CD4-positive, CD25-positive, alpha-beta regulatory T cell (primary cell): ENCODE data around the gene KHDC3L. TPM values are rescaled to one million over a fixed set of nuclear protein-coding genes. Genes with fewer than 3 reads are reported as not detected.

Experiments used
- ATAC-seq, 2 donors: fragments of 150-1000 bp; cut with Tn5 transposase; one replicate each; pipeline ENCODE4 v1.10.0; 2021; ENCODE audit warnings: low read depth in 2 of 2, moderate number of reproducible peaks in 2 of 2, moderate library complexity in 1 of 2
- DNase-seq, 3 donors: peaks; one replicate each; pipeline versions ENCODE4 v3.0.0 to v3.0.0-alpha.2; 2012 to 2022; ENCODE audit warnings: mixed read lengths in 1 of 3
- H3K27ac ChIP-seq: one replicate; pipeline ENCODE4 v1.7.0; 2013; ENCODE audit warnings: mild to moderate bottlenecking, low read length; ENCODE audit not compliant: insufficient read depth, poor library complexity, severe bottlenecking
- H3K27me3 ChIP-seq: one replicate; pipeline ENCODE4 v1.7.0; 2013; ENCODE audit warnings: low read length; ENCODE audit not compliant: control insufficient read depth, insufficient read depth
- H3K36me3 ChIP-seq: one replicate; pipeline ENCODE4 v1.7.0; 2013; ENCODE audit warnings: mild to moderate bottlenecking, low read length, moderate library complexity; ENCODE audit not compliant: control insufficient read depth, insufficient read depth
- H3K4me1 ChIP-seq: 2 replicates; pipeline ENCODE4 v1.7.0; 2013; ENCODE audit warnings: mild to moderate bottlenecking, low read length; ENCODE audit not compliant: insufficient read depth, control insufficient read depth, poor library complexity, severe bottlenecking
- H3K4me3 ChIP-seq: one replicate; pipeline ENCODE4 v1.7.0; 2013; ENCODE audit warnings: low read depth, mild to moderate bottlenecking, low read length, moderate library complexity
- H3K9me3 ChIP-seq, 2 experiments: 1 replicate in 1 of 2; 2 replicates in 1 of 2; pipeline ENCODE4 v1.7.0; 2013; ENCODE audit warnings: low read length in 2 of 2, mild to moderate bottlenecking in 1 of 2, moderate library complexity in 1 of 2; ENCODE audit not compliant: control insufficient read depth in 2 of 2
- H3K27ac Mint-ChIP-seq, 3 donors: one replicate each; pipeline ENCODE4 v1.8.0; 2020 to 2022; ENCODE audit warnings: mild to moderate bottlenecking in 3 of 3, mixed read lengths in 3 of 3, moderate library complexity in 2 of 3
- H3K27me3 Mint-ChIP-seq: one replicate; pipeline ENCODE4 v1.8.0; 2022; ENCODE audit warnings: mild to moderate bottlenecking, mixed read lengths
- H3K36me3 Mint-ChIP-seq: one replicate; pipeline ENCODE4 v1.8.0; 2020; ENCODE audit warnings: mixed read lengths
- H3K4me1 Mint-ChIP-seq, 4 donors: one replicate each; pipeline ENCODE4 v1.8.0; 2020 to 2022; ENCODE audit warnings: mixed read lengths in 4 of 4, mild to moderate bottlenecking in 1 of 4
- H3K4me3 Mint-ChIP-seq, 4 donors: one replicate each; pipeline ENCODE4 v1.8.0; 2020 to 2022; ENCODE audit warnings: mild to moderate bottlenecking in 4 of 4, mixed read lengths in 4 of 4, moderate library complexity in 3 of 4
- H3K9me3 Mint-ChIP-seq, 7 donors: one replicate each; pipeline ENCODE4 v1.8.0; 2020 to 2022; ENCODE audit warnings: mixed read lengths in 7 of 7, mild to moderate bottlenecking in 3 of 7, moderate library complexity in 2 of 7
- polyA plus RNA-seq, 4 donors: library from polyadenylated mRNA; unstranded; fragments of 300-500 nt; fragmentation: Illumina TruSeq; gene quantifications; one replicate each; pipeline ENCODE4 v1.2.3, GENCODE V29; 2021
- total RNA-seq: library from RNA; stranded (reverse); gene quantifications from one replicate; pipeline ENCODE4 v1.2.3, GENCODE V29; 2022

The KHDC3L gene
- total and polyA plus RNA-seq, 5 donors from 2014 or later: not detected

- H3K27me3 Mint-ChIP-seq: peaks cover 16% of the 10 kb centered on the region
- H3K4me3 ChIP-seq: no peak overlapping the region
- H3K36me3 ChIP-seq: no peaks in the 10 kb centered on the region
- DNase-seq (no peak), ATAC-seq (no peak)
- H3K27ac Mint-ChIP-seq: no peak overlapping the region
- no peaks in the 10 kb centered on the region for H3K9me3 ChIP-seq
- H3K27me3 ChIP-seq: no peaks in the 10 kb centered on the region
- H3K4me1 Mint-ChIP-seq: no peaks in the 10 kb centered on the region
- no peaks in the 10 kb centered on the region for H3K9me3 Mint-ChIP-seq
- H3K4me1 ChIP-seq: no peaks in the 10 kb centered on the region
- no peak overlapping the region for H3K27ac ChIP-seq
- no peaks in the 10 kb centered on the region for H3K36me3 Mint-ChIP-seq
- no peak overlapping the region for H3K4me3 Mint-ChIP-seq
These were observed 545 bp downstream of the KHDC3L start for GRCh38 chr6:73362869-73363536.

- Histone ChIP-seq H3K9me3 (no peaks in the 10 kb centered on the region), H3K4me3 (no peak overlapping the region), H3K36me3 (no peaks in the 10 kb centered on the region), H3K4me1 (no peaks in the 10 kb centered on the region), H3K27ac (no peak overlapping the region), H3K27me3 (no peaks in the 10 kb centered on the region)
- Mint-ChIP-seq H3K4me3 (no peak overlapping the region), H3K27me3 (peaks cover 16% of the 10 kb centered on the region), H3K27ac (no peak overlapping the region), H3K4me1 (peaks cover 0 to 4% (median 0%) of the 10 kb centered on the region in 4 donors), H3K9me3 (no peaks in the 10 kb centered on the region), H3K36me3 (peaks cover 2% of the 10 kb centered on the region)
- ATAC-seq (no peak), DNase-seq (no peak)
These were observed 1.0 kb downstream of the KHDC3L start for GRCh38 chr6:73363537-73363875.

- Histone ChIP-seq H3K4me1 (no peaks in the 10 kb centered on the region), H3K4me3 (no peak overlapping the region), H3K27ac (no peak overlapping the region), H3K27me3 (no peaks in the 10 kb centered on the region), H3K9me3 (no peaks in the 10 kb centered on the region), H3K36me3 (no peaks in the 10 kb centered on the region)
- no peak for DNase-seq
- Mint-ChIP-seq H3K4me3 (no peak overlapping the region), H3K36me3 (peaks cover 6% of the 10 kb centered on the region), H3K27me3 (peaks cover 19% of the 10 kb centered on the region), H3K9me3 (no peaks in the 10 kb centered on the region), H3K27ac (no peak overlapping the region), H3K4me1 (peaks cover 0 to 5% (median 0%) of the 10 kb centered on the region in 4 donors)
- no peak for ATAC-seq
These were observed 1.7 kb downstream of the KHDC3L start for GRCh38 chr6:73364121-73364520.

- Histone ChIP-seq H3K4me1 (no peaks in the 10 kb centered on the region), H3K9me3 (no peaks in the 10 kb centered on the region), H3K4me3 (no peak overlapping the region), H3K36me3 (no peaks in the 10 kb centered on the region), H3K27me3 (no peaks in the 10 kb centered on the region), H3K27ac (no peak overlapping the region)
- Mint-ChIP-seq H3K4me3 (no peak overlapping the region), H3K27ac (no peak overlapping the region), H3K36me3 (peaks cover 6% of the 10 kb centered on the region), H3K4me1 (peaks cover 0 to 5% (median 0%) of the 10 kb centered on the region in 4 donors), H3K27me3 (peaks cover 23% of the 10 kb centered on the region), H3K9me3 (no peaks in the 10 kb centered on the region)
- ATAC-seq (no peak), DNase-seq (no peak)
These were observed 2.1 kb downstream of the KHDC3L start for GRCh38 chr6:73364549-73364948.

- H3K4me3 ChIP-seq: no peak overlapping the region
- Mint-ChIP-seq H3K4me1 (peaks cover 0 to 5% (median 0%) of the 10 kb centered on the region in 4 donors), H3K27ac (no peak overlapping the region), H3K36me3 (peaks cover 6% of the 10 kb centered on the region), H3K27me3 (peaks cover 20% of the 10 kb centered on the region), H3K4me3 (no peak overlapping the region), H3K9me3 (peaks cover 0 to 4% (median 0%) of the 10 kb centered on the region in 7 donors)
- H3K27ac ChIP-seq: no peak overlapping the region
- DNase-seq (no peak), ATAC-seq (no peak)
- peaks cover 2 to 8% of the 10 kb centered on the region in 2 experiments for H3K9me3 ChIP-seq
- no peaks in the 10 kb centered on the region for H3K4me1 ChIP-seq
- H3K36me3 ChIP-seq: no peaks in the 10 kb centered on the region
- H3K27me3 ChIP-seq: no peaks in the 10 kb centered on the region
These were observed 5.4 kb downstream of the KHDC3L start for GRCh38 chr6:73367761-73368355.

GRCh38 chr6:73368675-73369074 is 6.2 kb downstream of the KHDC3L start:
- Mint-ChIP-seq H3K9me3 (peaks cover 0 to 6% (median 0%) of the 10 kb centered on the region in 7 donors), H3K36me3 (peaks cover 6% of the 10 kb centered on the region), H3K4me1 (peaks cover 0 to 5% (median 0%) of the 10 kb centered on the region in 4 donors), H3K27ac (no peak overlapping the region), H3K27me3 (peaks cover 20% of the 10 kb centered on the region), H3K4me3 (no peak overlapping the region)
- Histone ChIP-seq H3K4me3 (no peak overlapping the region), H3K36me3 (no peaks in the 10 kb centered on the region), H3K9me3 (peaks cover 2 to 8% of the 10 kb centered on the region in 2 experiments), H3K4me1 (no peaks in the 10 kb centered on the region), H3K27ac (no peak overlapping the region), H3K27me3 (no peaks in the 10 kb centered on the region)
- ATAC-seq (no peak), DNase-seq (no peak)

- peaks cover 6% of the 10 kb centered on the region for H3K36me3 Mint-ChIP-seq
- no peak overlapping the region for H3K27ac ChIP-seq
- no peak overlapping the region for H3K4me3 Mint-ChIP-seq
- no peak for ATAC-seq
- no peak for DNase-seq
- H3K36me3 ChIP-seq: no peaks in the 10 kb centered on the region
- peaks cover 18% of the 10 kb centered on the region for H3K27me3 Mint-ChIP-seq
- H3K27me3 ChIP-seq: no peaks in the 10 kb centered on the region
- H3K9me3 Mint-ChIP-seq: peaks cover 0 to 6% (median 0%) of the 10 kb centered on the region in 7 donors
- H3K4me3 ChIP-seq: no peak overlapping the region
- no peaks in the 10 kb centered on the region for H3K4me1 ChIP-seq
- peaks cover 0 to 5% (median 0%) of the 10 kb centered on the region in 4 donors for H3K4me1 Mint-ChIP-seq
- no peak overlapping the region for H3K27ac Mint-ChIP-seq
- peaks cover 2 to 8% of the 10 kb centered on the region in 2 experiments for H3K9me3 ChIP-seq
These were observed 6.7 kb downstream of the KHDC3L start for GRCh38 chr6:73369157-73369556.

GRCh38 chr6:73369563-73369962 is 7.1 kb downstream of the KHDC3L start, which contains the start of gene OOEP:
Gene OOEP (minus strand): TSS chr6:73369897. CDS start chr6:73369792, 105 bp downstream.
- H3K27ac ChIP-seq: no peak within 1 kb of the TSS
- H3K4me3 ChIP-seq: no peak within 1 kb of the TSS
- no peak for ATAC-seq
- H3K27me3 ChIP-seq: no peaks in the 10 kb centered on the region
- Mint-ChIP-seq H3K4me1 (peaks cover 0 to 5% (median 0%) of the 10 kb centered on the region in 4 donors), H3K4me3 (no peak within 1 kb of the TSS), H3K27ac (peak within 1 kb of the TSS in 1 of 3 donors; percentile 43), H3K36me3 (peaks cover 6% of the 10 kb centered on the region), H3K27me3 (peaks cover 14% of the 10 kb centered on the region), H3K9me3 (peaks cover 0 to 6% (median 0%) of the 10 kb centered on the region in 7 donors)
- no peaks in the 10 kb centered on the region for H3K36me3 ChIP-seq
- no peak for DNase-seq
- no peaks in the 10 kb centered on the region for H3K4me1 ChIP-seq
- peaks cover 2 to 8% of the 10 kb centered on the region in 2 experiments for H3K9me3 ChIP-seq
